HCT116 (cell line): Measurements from ENCODE around the gene TENM4. TPM values are rescaled to one million over a fixed set of nuclear protein-coding genes. Genes with fewer than 3 reads are reported as not detected.

Experiments
- ATAC-seq: fragments of 200-7000 bp; cut with Tn5 transposase; 2 replicates; pipeline ENCODE4 v1.9.1; 2020; ENCODE audit warnings: mild to moderate bottlenecking, moderate library complexity
- BruUV-seq: library from RNA; stranded (reverse); fragments of 400-500 nt; replicated peaks from 2 replicates; lab custom pipeline; 2021; lab: Mats Ljungman, UMichigan
- CTCF ChIA-PET: fragments of 300-600 bp; sonication (Branson Sonifier 250); formaldehyde crosslinking; loops from one replicate; lab custom pipeline; 2021; ENCODE audit warnings: antibody characterized with exemption; lab: Charles Lee
- POLR2A ChIA-PET: fragments of 300-600, 350-600 bp; sonication (Branson Sonifier 250); formaldehyde crosslinking; loops from one replicate; lab custom pipeline; 2021; ENCODE audit warnings: antibody characterized with exemption; lab: Charles Lee
- RAD21 ChIA-PET, 2 experiments: fragments of 300-600 bp; sonication (Branson Sonifier 250); formaldehyde crosslinking; loops; one replicate each; lab custom pipeline; 2023; ENCODE audit warnings: low total read pairs in 2 of 2; ENCODE audit not compliant: uncharacterized antibody in 2 of 2, unreplicated experiment in 2 of 2, low non-redundant PET in 1 of 2; lab: Charles Lee
- DNase-seq: peaks from one replicate; pipeline ENCODE4 v3.0.0-alpha.2; 2010; ENCODE audit warnings: low read depth, low spot score
- H2AFZ ChIP-seq: fragments of 200-600 bp; shearing (Covaris generic), sonication (generic); 2 replicates; pipeline ENCODE4 v1.6.1; 2017; ENCODE audit warnings: low read depth, mixed run types, mixed read lengths, antibody characterized with exemption, low read length; ENCODE audit not compliant: poor library complexity, severe bottlenecking
- H3K27ac ChIP-seq: 2 replicates; pipeline ENCODE4 v1.5.1; 2012; ENCODE audit warnings: low read depth, low read length
- H3K27me3 ChIP-seq: fragments of 200-600 bp; sonication (generic); 2 replicates; pipeline ENCODE4 v1.6.1; 2016; ENCODE audit warnings: mixed run types, low read length, mixed read lengths; ENCODE audit not compliant: insufficient read depth
- H3K36me3 ChIP-seq, 2 experiments: fragments of 200-500 bp in 1 of 2; fragments of 200-600 bp in 1 of 2; sonication (Bioruptor generic) in 1 of 2; sonication (generic) in 1 of 2; 2 replicates each; pipeline versions ENCODE4 v1.5.1 to v1.6.1; 2014 to 2016; ENCODE audit warnings: low read length in 2 of 2, inconsistent platforms in 1 of 2, mixed read lengths in 1 of 2, mixed run types in 1 of 2; ENCODE audit not compliant: insufficient read depth in 2 of 2, control insufficient read depth in 1 of 2
- H3K4me1 ChIP-seq, 2 experiments: fragments of 200-600 bp in 1 of 2; sonication (generic) in 1 of 2; 2 replicates each; pipeline versions ENCODE4 v1.5.1 to v1.6.1; 2012 to 2017; ENCODE audit warnings: low read length in 2 of 2, inconsistent platforms in 1 of 2, mild to moderate bottlenecking in 1 of 2, mixed read lengths in 1 of 2, mixed run types in 1 of 2, moderate library complexity in 1 of 2; ENCODE audit not compliant: insufficient read depth in 2 of 2, control insufficient read depth in 1 of 2
- H3K4me2 ChIP-seq: fragments of 200-600 bp; sonication (generic); 2 replicates; pipeline ENCODE4 v1.6.1; 2017; ENCODE audit warnings: mixed run types, low read length, mixed read lengths
- H3K4me3 ChIP-seq, 2 experiments: fragments of 200-600 bp in 1 of 2; sonication (generic) in 1 of 2; replicated peaks in 1 of 2; 2 replicates each; pipeline ENCODE4 v1.5.1; 2011 to 2016; ENCODE audit warnings: low read length in 2 of 2, control low read depth in 1 of 2, low read depth in 1 of 2, mild to moderate bottlenecking in 1 of 2, mixed read lengths in 1 of 2, mixed run types in 1 of 2
- H3K79me2 ChIP-seq: fragments of 200-600 bp; sonication (generic); 2 replicates; pipeline ENCODE4 v1.6.1; 2017; ENCODE audit warnings: mild to moderate bottlenecking, mixed run types, low read length, moderate library complexity, mixed read lengths; ENCODE audit not compliant: insufficient read depth
- H3K9ac ChIP-seq: fragments of 200-600 bp; sonication (generic); 2 replicates; pipeline ENCODE4 v1.6.1; 2016; ENCODE audit warnings: low read length, mixed read lengths
- H3K9me2 ChIP-seq: fragments of 200-600 bp; sonication (generic), shearing (Covaris generic); 2 replicates; pipeline ENCODE4 v1.6.1; 2017; ENCODE audit warnings: mixed run types, mild to moderate bottlenecking, moderate library complexity; ENCODE audit not compliant: insufficient read depth
- H3K9me3 ChIP-seq, 2 experiments: fragments of 200-500 bp in 1 of 2; fragments of 200-600 bp in 1 of 2; sonication (Bioruptor generic) in 1 of 2; sonication (generic) in 1 of 2; 2 replicates each; pipeline ENCODE4 v1.6.1; 2014 to 2017; ENCODE audit warnings: low read length in 2 of 2, mixed read lengths in 2 of 2, inconsistent platforms in 1 of 2, low read depth in 1 of 2, mild to moderate bottlenecking in 1 of 2, mixed run types in 1 of 2, moderate library complexity in 1 of 2; ENCODE audit not compliant: control insufficient read depth in 1 of 2, insufficient read depth in 1 of 2
- H4K20me1 ChIP-seq: fragments of 200-600 bp; sonication (generic), shearing (Covaris generic); 2 replicates; pipeline ENCODE4 v1.6.1; 2017; ENCODE audit warnings: mixed run types, mild to moderate bottlenecking, moderate library complexity; ENCODE audit not compliant: insufficient read depth
- CEBPB ChIP-seq: IDR thresholded peaks from 2 replicates; pipeline ENCODE4 v1.6.1; 2012; ENCODE audit warnings: low read depth
- CTCF ChIP-seq, 3 experiments: fragments of 200-600 bp in 1 of 3; sonication (generic) in 1 of 3; IDR thresholded peaks in 2 of 3; conservative IDR thresholded peaks in 1 of 3; 2 replicates each; pipeline ENCODE4 v1.5.1; 2012 to 2017; ENCODE audit warnings: low read depth in 2 of 3, low read length in 2 of 3, antibody characterized with exemption in 1 of 3, borderline replicate concordance in 1 of 3, control low read depth in 1 of 3, mild to moderate bottlenecking in 1 of 3, mixed read lengths in 1 of 3, mixed run types in 1 of 3, moderate library complexity in 1 of 3; ENCODE audit not compliant: insufficient read depth in 1 of 3
- EGR1 ChIP-seq: IDR thresholded peaks from 2 replicates; pipeline ENCODE4 v1.6.1; 2012; ENCODE audit warnings: low read depth
- EZH2 ChIP-seq: fragments of 200-600 bp; sonication (generic); IDR thresholded peaks from 2 replicates; pipeline ENCODE4 v1.6.1; 2017; ENCODE audit warnings: antibody characterized with exemption, mixed run types
- FOSL1 ChIP-seq: IDR thresholded peaks from 2 replicates; pipeline ENCODE4 v1.6.1; 2012; ENCODE audit warnings: low read depth
- JUND ChIP-seq: IDR thresholded peaks from 2 replicates; pipeline ENCODE4 v1.6.1; 2012
- MAX ChIP-seq: IDR thresholded peaks from 2 replicates; pipeline ENCODE4 v1.6.1; 2012
- POLR2A ChIP-seq: IDR thresholded peaks from 2 replicates; pipeline ENCODE4 v1.7.0; 2011; ENCODE audit warnings: borderline replicate concordance; ENCODE audit not compliant: insufficient read depth, insufficient read length; ENCODE audit errors: extremely low read depth
- SP1 ChIP-seq: IDR thresholded peaks from 2 replicates; pipeline ENCODE4 v1.6.1; 2012; ENCODE audit warnings: low read depth
- TCF7L2 ChIP-seq: IDR thresholded peaks from 2 replicates; pipeline ENCODE4 v1.7.0; 2011; ENCODE audit warnings: borderline replicate concordance, inconsistent platforms; ENCODE audit not compliant: insufficient read depth, insufficient read length; ENCODE audit errors: extremely low read depth
- intact Hi-C: fragments of 100-400 bp; cut with micrococcal nuclease; formaldehyde crosslinking; loops from 2 replicates; pipeline ENCODE4 v1.10.0; 2022
- total RNA-seq: library from RNA; stranded (reverse); gene quantifications from one replicate; pipeline ENCODE4 v1.2.1, GENCODE V29; 2021; ENCODE audit not compliant: unreplicated experiment

The TENM4 gene
- total RNA-seq, 1 experiment from 2014 or later: 0.05 TPM

- peaks cover 58% of the 10 kb centered on the region for H3K27me3 ChIP-seq
- no peaks in the 10 kb centered on the region for H3K36me3 ChIP-seq
- H3K27ac ChIP-seq: no peak overlapping the region
- H2AFZ ChIP-seq: no peak overlapping the region
- H3K9me2 ChIP-seq: no peaks in the 10 kb centered on the region
- BruUV-seq: no TSS peak
- DNase-seq: no peak
- no peak overlapping the region for H3K4me2 ChIP-seq
- H3K9me3 ChIP-seq: no peaks in the 10 kb centered on the region
- H3K4me1 ChIP-seq: no peaks in the 10 kb centered on the region
- CTCF ChIA-PET: no interaction called here
- TF ChIP-seq SP1: no peak
- TF ChIP-seq EGR1: no peak
- no peak for TF ChIP-seq EZH2
- TF ChIP-seq MAX: no peak
- TF ChIP-seq CEBPB: no peak
- no peak for TF ChIP-seq FOSL1
- no peak for TF ChIP-seq JUND
- no peak for TF ChIP-seq TCF7L2
- no peak for TF ChIP-seq POLR2A
- TF ChIP-seq CTCF (IDR thresholded peaks at IDR 0.05 in 2 of 3, conservative IDR thresholded peaks at IDR 0.05 in 1 of 3; ENCODE audit: borderline replicate concordance in 1 of 3, insufficient read depth in 1 of 3, low read depth in 2 of 3, low read length in 2 of 3): no peak
- TF ChIP-seq, all 23 proteins: peak for 0
- POLR2A ChIA-PET: no interaction called here
- intact Hi-C loops: no loop called here
- RAD21 ChIA-PET: no interaction called here
- Histone ChIP-seq H3K4me3 (no peak overlapping the region), H4K20me1 (no peaks in the 10 kb centered on the region), H3K9ac (no peak overlapping the region), H3K79me2 (no peaks in the 10 kb centered on the region)
- no peak for ATAC-seq
These were observed 595.3 kb downstream of the TENM4 start for GRCh38 chr11:78845496-78845895.
